NCI-H1105 treated with DMSO at 0.1 percent for 48 hours (cell line): ENCODE data around the gene MRGPRX1.
"Not testable (repeated sequence)": the region's sequence is repeated elsewhere in the genome, so short reads cannot be mapped to it uniquely, and the experiment has no call there.

Experiments
- DNase-seq: peaks from one replicate; lab custom pipeline; 2025; lab: John Stamatoyannopoulos, UW

The MRGPRX1 gene

GRCh38 chr11:18939314-18939713, at the start of gene MRGPRX1:
TSS of gene MRGPRX1 (minus strand) at chr11:18939414. CDS start at chr11:18934784, 4,630 bp downstream.
- no peak for DNase-seq

GRCh38 chr11:18987454-18988231, 48.4 kb upstream of the MRGPRX1 start:
- no peak for DNase-seq

- peak; percentile 72 for DNase-seq
These were observed 47.5 kb upstream of the MRGPRX1 start for GRCh38 chr11:18986744-18987143.

GRCh38 chr11:18981897-18982296, 42.7 kb upstream of the MRGPRX1 start:
- no peak for DNase-seq

GRCh38 chr11:18974192-18974591, 35.0 kb upstream of the MRGPRX1 start:
- DNase-seq: no peak

GRCh38 chr11:18972336-18972735, 33.1 kb upstream of the MRGPRX1 start:
- no peak for DNase-seq

GRCh38 chr11:18969720-18970119, 30.5 kb upstream of the MRGPRX1 start:
- DNase-seq: no peak

GRCh38 chr11:18958221-18958910, 19.2 kb upstream of the MRGPRX1 start:
- no peak for DNase-seq

GRCh38 chr11:18956630-18957029, 17.4 kb upstream of the MRGPRX1 start:
- no peak for DNase-seq

- DNase-seq: no peak
These were observed 3.1 kb downstream of the MRGPRX1 start for GRCh38 chr11:18936002-18936673.

- DNase-seq: no peak
These were observed 4.9 kb downstream of the MRGPRX1 start for GRCh38 chr11:18934195-18934814.

GRCh38 chr11:18927550-18928322, 11.5 kb downstream of the MRGPRX1 start:
- no peak for DNase-seq

- DNase-seq: not testable (repeated sequence)
These were observed 13.8 kb downstream of the MRGPRX1 start for GRCh38 chr11:18925426-18925825.

GRCh38 chr11:18912883-18913282, 26.3 kb downstream of the MRGPRX1 start:
- no peak for DNase-seq

- peak; percentile 15 for DNase-seq
These were observed 31.8 kb downstream of the MRGPRX1 start for GRCh38 chr11:18907391-18907790.

- not testable (repeated sequence) for DNase-seq
These were observed 38.6 kb downstream of the MRGPRX1 start for GRCh38 chr11:18900637-18901036.

GRCh38 chr11:18900151-18900611, 39.0 kb downstream of the MRGPRX1 start:
- DNase-seq: peak; percentile 31

- DNase-seq: not testable (repeated sequence)
These were observed 47.5 kb downstream of the MRGPRX1 start for GRCh38 chr11:18891712-18892111.

GRCh38 chr11:18890615-18891014, 48.6 kb downstream of the MRGPRX1 start:
- no peak for DNase-seq
